Skeletal muscle cell (primary cell): ENCODE measurements around the gene PPP1CA.

Source experiments
- DNase-seq: peaks from one replicate; pipeline ENCODE4 v3.0.0-alpha.2; 2010; ENCODE audit warnings: low read depth
- H3K4me3 ChIP-seq: 2 replicates; pipeline ENCODE4 v1.5.1; 2011; ENCODE audit warnings: low read depth, mild to moderate bottlenecking, control low read depth, low read length, moderate library complexity

The PPP1CA gene

GRCh38 chr11:67393437-67393836, 8.2 kb downstream of the PPP1CA start:
- H3K4me3 ChIP-seq: no peak overlapping the region
- DNase-seq: no peak

GRCh38 chr11:67392183-67392715, 9.4 kb downstream of the PPP1CA start:
- no peak for DNase-seq
- H3K4me3 ChIP-seq: peak overlapping the region; percentile 63

GRCh38 chr11:67391304-67392182, 10.1 kb downstream of the PPP1CA start, which contains the start of gene RAD9A:
TSS of gene RAD9A (plus strand) at chr11:67391986. CDS start at chr11:67392045, 59 bp downstream.
- peak within 1 kb of the TSS; percentile 63 for H3K4me3 ChIP-seq
- peak; percentile 78 for DNase-seq

- DNase-seq: no peak
- H3K4me3 ChIP-seq: peak overlapping the region; percentile 63
These were observed 10.7 kb downstream of the PPP1CA start for GRCh38 chr11:67390947-67391303.

- no peak overlapping the region for H3K4me3 ChIP-seq
- no peak for DNase-seq
These were observed 12.2 kb downstream of the PPP1CA start for GRCh38 chr11:67389477-67389876.

- H3K4me3 ChIP-seq: no peak overlapping the region
- DNase-seq: no peak
These were observed 14.1 kb downstream of the PPP1CA start for GRCh38 chr11:67387518-67387917.

- no peak for DNase-seq
- no peak overlapping the region for H3K4me3 ChIP-seq
These were observed 14.6 kb downstream of the PPP1CA start for GRCh38 chr11:67387069-67387468.

- no peak for DNase-seq
- H3K4me3 ChIP-seq: no peak overlapping the region
These were observed 16.7 kb downstream of the PPP1CA start for GRCh38 chr11:67384851-67385366.

- no peak for DNase-seq
These were observed 19.2 kb downstream of the PPP1CA start for GRCh38 chr11:67382276-67383136.

GRCh38 chr11:67381244-67381972, 20.2 kb downstream of the PPP1CA start:
- DNase-seq: no peak
- H3K4me3 ChIP-seq: no peak overlapping the region

More at GRCh38 chr11:67382276-67383136, 19.2 kb downstream of the PPP1CA start:
- H3K4me3 ChIP-seq: no peak overlapping the region

GRCh38 chr11:67379061-67380058, 22.3 kb downstream of the PPP1CA start:
- no peak for DNase-seq
- no peak overlapping the region for H3K4me3 ChIP-seq

- DNase-seq: no peak
- no peak overlapping the region for H3K4me3 ChIP-seq
These were observed 23.1 kb downstream of the PPP1CA start for GRCh38 chr11:67378544-67378943.

- no peak overlapping the region for H3K4me3 ChIP-seq
- DNase-seq: no peak
These were observed 24.5 kb downstream of the PPP1CA start for GRCh38 chr11:67376873-67377808.

GRCh38 chr11:67376063-67376820, 25.4 kb downstream of the PPP1CA start:
- no peak overlapping the region for H3K4me3 ChIP-seq
- no peak for DNase-seq

GRCh38 chr11:67375320-67376055, 26.2 kb downstream of the PPP1CA start:
- no peak overlapping the region for H3K4me3 ChIP-seq
- no peak for DNase-seq
